G401 (cell line): Measurements from ENCODE around the gene EPHB2. TPM values are rescaled to one million over a fixed set of nuclear protein-coding genes. Genes with fewer than 3 reads are reported as not detected.
A peak's percentile ranks its signal among the peaks of the same experiment; 100 is the strongest.
"Not testable (repeated sequence)": the region's sequence is repeated elsewhere in the genome, so short reads cannot be mapped to it uniquely, and the experiment has no call there.

Experiments used
- DNase-seq: peaks from one replicate; pipeline ENCODE4 v3.0.0-alpha.2; 2015; ENCODE audit warnings: low spot score
- in situ Hi-C: cut with HindIII; loops from 2 replicates; pipeline ENCODE4 v1.10.0; 2016; ENCODE audit warnings: low sequenced_read_pairs, mixed read lengths
- total RNA-seq: library from RNA; depleted of rRNA; stranded (reverse); fragments of >200 nt; shearing (Covaris generic); gene quantifications from 2 replicates; pipeline ENCODE4 v1.2.3, GENCODE V29; 2014

EPHB2 gene
- total RNA-seq, 1 experiment from 2014 or later, result 0.14 TPM

GRCh38 chr1:22936681-22937080, 226.0 kb downstream of the EPHB2 start:
- in situ Hi-C loops, result no loop called here
- no peak for DNase-seq

- DNase-seq, result no peak
- in situ Hi-C loops, result no loop called here
These were observed 230.6 kb downstream of the EPHB2 start for GRCh38 chr1:22941257-22941656.

- in situ Hi-C loops, result no loop called here
These were observed 233.9 kb downstream of the EPHB2 start for GRCh38 chr1:22944346-22945055.

GRCh38 chr1:22945171-22945570, 234.5 kb downstream of the EPHB2 start:
- in situ Hi-C loops, DNase-seq: not testable (repeated sequence)

More at GRCh38 chr1:22944346-22945055, 233.9 kb downstream of the EPHB2 start:
- no peak for DNase-seq

- no peak for DNase-seq
- in situ Hi-C loops, result no loop called here
These were observed 239.2 kb downstream of the EPHB2 start for GRCh38 chr1:22949822-22950331.

GRCh38 chr1:22951796-22952195, 241.2 kb downstream of the EPHB2 start:
- DNase-seq, result no peak
- in situ Hi-C loops, result no loop called here

GRCh38 chr1:22952694-22953056, 242.0 kb downstream of the EPHB2 start:
- DNase-seq, result no peak
- in situ Hi-C loops, result no loop called here

GRCh38 chr1:22953057-22953739, 242.6 kb downstream of the EPHB2 start:
- in situ Hi-C loops, result no loop called here
- no peak for DNase-seq

- in situ Hi-C loops, result no loop called here
- no peak for DNase-seq
These were observed 243.1 kb downstream of the EPHB2 start for GRCh38 chr1:22953740-22954141.

- in situ Hi-C loops, result no loop called here
- no peak for DNase-seq
These were observed 244.5 kb downstream of the EPHB2 start for GRCh38 chr1:22955146-22955545.

GRCh38 chr1:22957066-22957465, 246.4 kb downstream of the EPHB2 start:
- in situ Hi-C loops, result no loop called here
- DNase-seq, result no peak

GRCh38 chr1:22958556-22958955, 247.9 kb downstream of the EPHB2 start:
- in situ Hi-C loops, result no loop called here
- DNase-seq, result no peak

GRCh38 chr1:22959545-22960360, 249.1 kb downstream of the EPHB2 start:
- in situ Hi-C loops, result no loop called here
- DNase-seq, result no peak

GRCh38 chr1:22962558-22962957, 251.9 kb downstream of the EPHB2 start:
- in situ Hi-C loops, result no loop called here
- DNase-seq, result no peak

GRCh38 chr1:22963044-22963677, 252.5 kb downstream of the EPHB2 start:
- in situ Hi-C loops, result no loop called here

GRCh38 chr1:22966309-22966708, 255.7 kb downstream of the EPHB2 start:
- DNase-seq, result no peak
- in situ Hi-C loops, result no loop called here

More at GRCh38 chr1:22963044-22963677, 252.5 kb downstream of the EPHB2 start:
- no peak for DNase-seq

GRCh38 chr1:22967833-22968232, 257.2 kb downstream of the EPHB2 start:
- in situ Hi-C loops, result no loop called here

GRCh38 chr1:22969304-22969709, 258.7 kb downstream of the EPHB2 start:
- peak; percentile 8 for DNase-seq
- in situ Hi-C loops, result no loop called here

More at GRCh38 chr1:22967833-22968232, 257.2 kb downstream of the EPHB2 start:
- DNase-seq, result no peak

- DNase-seq, result no peak
- in situ Hi-C loops, result no loop called here
These were observed 259.5 kb downstream of the EPHB2 start for GRCh38 chr1:22970096-22970495.
